Stimulated activated CD8-positive, alpha-beta memory T cell treated with anti-CD3 and anti-CD28 coated beads, Interleukin-7, amount 100 ng/mL, for 48 hours (primary cell): ENCODE measurements around the gene KPNA2.

ENCODE experiments used
- DNase-seq, 2 donors: peaks; one replicate each; pipeline ENCODE4 v3.0.0-alpha.2; 2020; ENCODE audit warnings: low read depth in 1 of 2; ENCODE audit errors: extremely low read depth in 1 of 2

KPNA2 gene

DNA sequence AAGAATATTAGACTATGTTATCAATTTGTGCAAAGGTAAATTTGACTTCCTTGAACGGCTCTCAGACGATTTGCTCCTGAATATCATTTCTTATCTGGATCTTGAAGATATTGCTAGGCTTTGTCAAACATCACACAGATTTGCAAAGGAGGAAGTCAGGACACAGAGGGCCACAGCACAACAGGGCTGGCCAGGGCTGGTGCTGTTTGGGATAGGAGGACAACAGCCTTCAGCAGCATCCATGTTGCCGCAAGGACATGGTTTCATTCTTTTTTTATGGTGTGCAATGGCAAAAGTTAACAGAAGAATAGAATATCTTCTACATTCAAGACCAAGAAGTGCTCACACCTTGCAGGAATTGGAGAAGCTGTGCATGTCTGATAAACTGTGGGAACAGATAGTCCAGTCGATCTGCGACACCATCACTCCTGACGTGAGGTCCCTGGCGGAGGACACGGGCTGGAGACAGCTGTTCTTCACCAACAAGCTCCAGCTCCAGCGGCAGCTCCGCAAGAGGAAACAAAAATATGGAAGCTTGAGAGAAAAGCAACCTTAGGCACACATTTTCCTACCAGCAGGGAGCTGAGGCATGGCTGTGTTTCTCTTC lies 59.8 kb downstream of the KPNA2 start:
- no peak for DNase-seq

DNA sequence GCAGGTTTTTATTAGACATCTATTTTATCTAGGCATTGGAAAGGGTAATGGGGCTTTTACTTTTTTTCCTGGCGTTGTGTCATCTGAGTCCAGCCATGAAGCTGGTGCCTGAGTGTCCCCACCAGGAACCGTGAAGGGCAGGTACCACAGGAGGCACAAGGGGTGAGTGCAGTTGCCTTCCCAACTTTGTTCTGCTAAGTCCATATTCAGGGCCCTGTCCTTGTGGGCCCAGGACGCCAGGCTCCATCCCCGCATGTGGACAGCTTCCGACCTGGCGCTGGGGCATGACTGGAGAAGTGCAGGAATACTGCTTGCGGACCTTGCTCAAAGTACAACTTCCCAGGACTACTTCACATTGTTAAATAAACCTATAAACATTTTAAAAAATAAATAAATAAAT lies 60.6 kb downstream of the KPNA2 start:
- no peak for DNase-seq
